ENCODE results near the gene SYN1. TPM values are rescaled to one million over a fixed set of nuclear protein-coding genes. Genes with fewer than 3 reads are reported as not detected.
A peak's percentile ranks its signal among the peaks of the same experiment; 100 is the strongest.

Gene SYN1
- total RNA-seq, 2 donors from 2014 or later: 6.4 to 7.0 TPM

GRCh38 chrX:47621851-47622250 is 2.2 kb upstream of the SYN1 start:
- no peak for TF ChIP-seq CTCF (IDR thresholded peaks at IDR 0.05)
- no peak for DNase-seq (ENCODE audit: low spot score)

GRCh38 chrX:47620303-47620685 is 637 bp upstream of the SYN1 start:
- H3K36me3 ChIP-seq: no peaks in the 10 kb centered on the region
- no peaks in the 10 kb centered on the region for H3K9me3 ChIP-seq
- H3K27ac ChIP-seq: no peak overlapping the region
- no peak for TF ChIP-seq CTCF (IDR thresholded peaks at IDR 0.05)
- H3K27me3 ChIP-seq: no peaks in the 10 kb centered on the region
- no peak overlapping the region for H3K4me3 ChIP-seq
- DNase-seq (ENCODE audit: low spot score): no peak
- H3K4me1 ChIP-seq: peaks cover 0 to 5% of the 10 kb centered on the region in 2 donors

More at GRCh38 chrX:47621851-47622250, 2.2 kb upstream of the SYN1 start:
- Histone ChIP-seq H3K9me3 (no peaks in the 10 kb centered on the region), H3K36me3 (no peaks in the 10 kb centered on the region), H3K27ac (no peak overlapping the region), H3K27me3 (no peaks in the 10 kb centered on the region), H3K4me1 (peaks cover 0 to 5% of the 10 kb centered on the region in 2 donors), H3K4me3 (no peak overlapping the region)

GRCh38 chrX:47618923-47619485 is 653 bp downstream of the SYN1 start:
- peak overlapping the region in 1 of 2 donors; percentile 44 for H3K4me3 ChIP-seq
- H3K4me1 ChIP-seq: peaks cover 0 to 5% of the 10 kb centered on the region in 2 donors
- TF ChIP-seq CTCF (IDR thresholded peaks at IDR 0.05): no peak
- H3K27ac ChIP-seq: no peak overlapping the region
- H3K27me3 ChIP-seq: no peaks in the 10 kb centered on the region
- no peak for DNase-seq (ENCODE audit: low spot score)
- no peaks in the 10 kb centered on the region for H3K36me3 ChIP-seq
- H3K9me3 ChIP-seq: no peaks in the 10 kb centered on the region

- Histone ChIP-seq H3K36me3 (no peaks in the 10 kb centered on the region), H3K9me3 (no peaks in the 10 kb centered on the region), H3K27me3 (no peaks in the 10 kb centered on the region), H3K4me1 (peaks cover 0 to 5% of the 10 kb centered on the region in 2 donors), H3K4me3 (no peak overlapping the region), H3K27ac (no peak overlapping the region)
- no peak for DNase-seq (ENCODE audit: low spot score)
- TF ChIP-seq CTCF (IDR thresholded peaks at IDR 0.05): no peak
Observed at GRCh38 chrX:47614618-47615017, 5.0 kb downstream of the SYN1 start.

GRCh38 chrX:47613082-47613481 is 6.6 kb downstream of the SYN1 start:
- no peaks in the 10 kb centered on the region for H3K9me3 ChIP-seq
- no peaks in the 10 kb centered on the region for H3K4me1 ChIP-seq
- H3K27ac ChIP-seq: no peak overlapping the region
- H3K4me3 ChIP-seq: no peak overlapping the region
- no peaks in the 10 kb centered on the region for H3K36me3 ChIP-seq
- TF ChIP-seq CTCF (IDR thresholded peaks at IDR 0.05): no peak
- no peak for DNase-seq (ENCODE audit: low spot score)
- no peaks in the 10 kb centered on the region for H3K27me3 ChIP-seq

GRCh38 chrX:47612418-47612817 is 7.2 kb downstream of the SYN1 start:
- H3K4me3 ChIP-seq: no peak overlapping the region
- DNase-seq (ENCODE audit: low spot score): no peak
- H3K9me3 ChIP-seq: no peaks in the 10 kb centered on the region
- no peaks in the 10 kb centered on the region for H3K27me3 ChIP-seq
- H3K36me3 ChIP-seq: no peaks in the 10 kb centered on the region
- H3K4me1 ChIP-seq: no peaks in the 10 kb centered on the region
- H3K27ac ChIP-seq: no peak overlapping the region
- no peak for TF ChIP-seq CTCF (IDR thresholded peaks at IDR 0.05)

Data from right atrium auricular region (tissue), 2 donors.